ENCODE measurements around the gene SPTBN5. TPM values are rescaled to one million over a fixed set of nuclear protein-coding genes. Genes with fewer than 3 reads are reported as not detected.

SPTBN5 gene
- total RNA-seq, 3 donors from 2014 or later (not counting 1 experiment from before 2014, with no cell fraction given), result 4.1 to 6.0 (median 5.2) TPM

GRCh38 chr15:41882689-41883483, 11.0 kb downstream of the SPTBN5 start:
- H3K27me3 ChIP-seq (ENCODE audit: control insufficient read depth, insufficient read depth, low read length), result no peaks in the 10 kb centered on the region
- peaks cover 17% of the 10 kb centered on the region for H3K4me1 ChIP-seq (ENCODE audit: control insufficient read depth, insufficient read depth, low read length)
- 79% methylated on average over 14 of the region's 14 CpGs for WGBS (ENCODE audit: insufficient coverage)
- Mint-ChIP-seq H3K27me3 (ENCODE audit: low read depth in 2 of 2) (peaks cover 10 to 13% of the 10 kb centered on the region in 2 donors), H3K27ac (no peak overlapping the region), H3K36me3 (no peaks in the 10 kb centered on the region), H3K9me3 (no peaks in the 10 kb centered on the region), H3K4me1 (peaks cover 10 to 24% of the 10 kb centered on the region in 2 donors), H3K4me3 (no peak overlapping the region)
- DNase-seq, result no peak
- H3K9me3 ChIP-seq (ENCODE audit: control insufficient read depth, insufficient read depth, low read length), result no peaks in the 10 kb centered on the region
- H3K4me3 ChIP-seq (ENCODE audit: low read length), result no peak overlapping the region
- ATAC-seq, result no peak
- H3K36me3 ChIP-seq (ENCODE audit: control insufficient read depth, insufficient read depth, low read length), result no peaks in the 10 kb centered on the region
- no peak for TF ChIP-seq CTCF (IDR thresholded peaks at IDR 0.05)
- intact Hi-C loops (cut with micrococcal nuclease), result no loop called here
- no peak overlapping the region for H3K27ac ChIP-seq (ENCODE audit: low read length)

- Histone ChIP-seq H3K36me3 (ENCODE audit: control insufficient read depth, insufficient read depth, low read length) (no peaks in the 10 kb centered on the region), H3K9me3 (ENCODE audit: control insufficient read depth, insufficient read depth, low read length) (no peaks in the 10 kb centered on the region), H3K4me1 (ENCODE audit: control insufficient read depth, insufficient read depth, low read length) (peaks cover 12% of the 10 kb centered on the region), H3K27me3 (ENCODE audit: control insufficient read depth, insufficient read depth, low read length) (no peaks in the 10 kb centered on the region), H3K4me3 (ENCODE audit: low read length) (no peak overlapping the region), H3K27ac (ENCODE audit: low read length) (no peak overlapping the region)
- intact Hi-C loops (cut with micrococcal nuclease), result no loop called here
- no peak overlapping the region for H3K4me3 Mint-ChIP-seq
- H3K27ac Mint-ChIP-seq, result no peak overlapping the region
- 24% methylated on average over 65 of the region's 81 CpGs for WGBS (ENCODE audit: insufficient coverage)
- H3K36me3 Mint-ChIP-seq, result no peaks in the 10 kb centered on the region
- H3K9me3 Mint-ChIP-seq, result no peaks in the 10 kb centered on the region
- DNase-seq (no peak), ATAC-seq (peak; percentile 22 to 74 (median 68))
- H3K27me3 Mint-ChIP-seq (ENCODE audit: low read depth in 2 of 2), result peaks cover 10 to 13% of the 10 kb centered on the region in 2 donors
- no peak for TF ChIP-seq CTCF (IDR thresholded peaks at IDR 0.05)
- H3K4me1 Mint-ChIP-seq, result peaks cover 10 to 17% of the 10 kb centered on the region in 2 donors
Measured at GRCh38 chr15:41881920-41882688, 11.7 kb downstream of the SPTBN5 start.

- no peaks in the 10 kb centered on the region for H3K36me3 ChIP-seq (ENCODE audit: control insufficient read depth, insufficient read depth, low read length)
- peaks cover 10 to 13% of the 10 kb centered on the region in 2 donors for H3K27me3 Mint-ChIP-seq (ENCODE audit: low read depth in 2 of 2)
- intact Hi-C loops (cut with micrococcal nuclease), result no loop called here
- 48% methylated on average over 10 of the region's 10 CpGs for WGBS (ENCODE audit: insufficient coverage)
- peaks cover 12% of the 10 kb centered on the region for H3K4me1 ChIP-seq (ENCODE audit: control insufficient read depth, insufficient read depth, low read length)
- no peak for TF ChIP-seq CTCF (IDR thresholded peaks at IDR 0.05)
- no peaks in the 10 kb centered on the region for H3K36me3 Mint-ChIP-seq
- DNase-seq, result no peak
- peak overlapping the region; percentile 72 for H3K4me3 Mint-ChIP-seq
- peaks cover 10 to 15% of the 10 kb centered on the region in 2 donors for H3K4me1 Mint-ChIP-seq
- H3K27me3 ChIP-seq (ENCODE audit: control insufficient read depth, insufficient read depth, low read length), result no peaks in the 10 kb centered on the region
- peak in 1 of 3 donors; percentile 30 for ATAC-seq
- no peak overlapping the region for H3K27ac ChIP-seq (ENCODE audit: low read length)
- peak overlapping the region in 1 of 2 donors; percentile 53 for H3K27ac Mint-ChIP-seq
- no peaks in the 10 kb centered on the region for H3K9me3 Mint-ChIP-seq
- H3K4me3 ChIP-seq (ENCODE audit: low read length), result no peak overlapping the region
- H3K9me3 ChIP-seq (ENCODE audit: control insufficient read depth, insufficient read depth, low read length), result no peaks in the 10 kb centered on the region
Measured at GRCh38 chr15:41881550-41881919, 12.3 kb downstream of the SPTBN5 start.
